HUES6 (cell line): ENCODE results near the gene IFNA7.
"Not testable (repeated sequence)": the region's sequence is repeated elsewhere in the genome, so short reads cannot be mapped to it uniquely, and the experiment has no call there.

Experiments
- H3K27ac ChIP-seq: 2 replicates; pipeline ENCODE4 v1.7.0; 2013; ENCODE audit warnings: low read depth, mild to moderate bottlenecking, low read length, inconsistent platforms
- H3K27me3 ChIP-seq: 2 replicates; pipeline ENCODE4 v1.6.1; 2013; ENCODE audit warnings: low read length; ENCODE audit not compliant: control insufficient read depth, insufficient read depth
- H3K36me3 ChIP-seq: 2 replicates; pipeline ENCODE4 v1.6.1; 2013; ENCODE audit warnings: low read length; ENCODE audit not compliant: control insufficient read depth, insufficient read depth
- H3K4me1 ChIP-seq: 2 replicates; pipeline ENCODE4 v1.6.1; 2013; ENCODE audit warnings: low read length; ENCODE audit not compliant: control insufficient read depth, insufficient read depth
- H3K4me3 ChIP-seq: 2 replicates; pipeline ENCODE4 v1.5.1; 2013; ENCODE audit warnings: low read depth, low read length
- H3K9ac ChIP-seq: one replicate; pipeline ENCODE4 v1.6.1; 2013; ENCODE audit warnings: mild to moderate bottlenecking, low read length
- H3K9me3 ChIP-seq: 2 replicates; pipeline ENCODE4 v1.6.1; 2013; ENCODE audit warnings: low read depth, low read length; ENCODE audit not compliant: control insufficient read depth, insufficient read depth

Gene IFNA7

DNA sequence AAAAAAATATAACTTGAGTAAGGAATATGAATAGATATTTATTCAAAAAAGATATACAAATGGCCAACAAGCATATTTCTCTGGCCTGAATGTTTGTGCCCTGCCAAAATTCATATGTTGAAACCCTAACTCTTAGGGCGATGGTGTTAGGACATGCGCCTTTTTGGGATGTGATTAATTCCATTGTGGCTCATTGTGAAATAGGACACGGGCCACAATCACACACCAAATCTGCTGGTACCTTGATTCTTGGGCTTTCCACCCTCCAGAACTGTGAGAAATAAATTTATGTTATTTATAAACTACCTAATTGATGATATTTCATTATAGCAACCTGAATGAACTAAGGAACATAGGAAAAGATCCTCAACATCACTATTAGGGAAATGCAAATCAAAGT lies 29.8 kb downstream of the IFNA7 start:
- Histone ChIP-seq H3K27ac (no peak overlapping the region), H3K9ac (no peak overlapping the region), H3K9me3 (no peaks in the 10 kb centered on the region), H3K4me3 (no peak overlapping the region), H3K27me3 (no peaks in the 10 kb centered on the region), H3K4me1 (no peaks in the 10 kb centered on the region), H3K36me3 (no peaks in the 10 kb centered on the region)

DNA sequence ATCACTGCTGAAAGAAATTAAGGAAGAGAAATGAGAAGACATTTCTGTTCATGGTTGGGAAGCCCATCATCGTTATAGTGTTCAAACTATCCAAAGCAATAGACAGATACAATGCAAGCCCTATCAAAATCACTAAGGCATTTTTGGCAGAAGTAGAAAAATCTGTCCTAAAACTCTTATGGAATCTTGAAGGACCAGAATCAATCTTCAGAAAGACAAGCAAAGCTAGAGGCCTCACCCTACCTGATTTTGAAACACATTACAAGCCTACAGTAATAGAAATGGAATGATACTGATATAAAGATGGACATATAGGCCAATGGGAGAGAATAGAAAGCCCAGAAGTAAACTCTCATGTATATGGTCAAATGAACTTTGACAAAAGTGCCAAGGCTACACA lies 30.7 kb downstream of the IFNA7 start:
- no peaks in the 10 kb centered on the region for H3K36me3 ChIP-seq
- no peaks in the 10 kb centered on the region for H3K27me3 ChIP-seq
- no peak overlapping the region for H3K27ac ChIP-seq
- no peaks in the 10 kb centered on the region for H3K9me3 ChIP-seq
- no peak overlapping the region for H3K9ac ChIP-seq
- H3K4me1 ChIP-seq: no peaks in the 10 kb centered on the region
- no peak overlapping the region for H3K4me3 ChIP-seq

DNA sequence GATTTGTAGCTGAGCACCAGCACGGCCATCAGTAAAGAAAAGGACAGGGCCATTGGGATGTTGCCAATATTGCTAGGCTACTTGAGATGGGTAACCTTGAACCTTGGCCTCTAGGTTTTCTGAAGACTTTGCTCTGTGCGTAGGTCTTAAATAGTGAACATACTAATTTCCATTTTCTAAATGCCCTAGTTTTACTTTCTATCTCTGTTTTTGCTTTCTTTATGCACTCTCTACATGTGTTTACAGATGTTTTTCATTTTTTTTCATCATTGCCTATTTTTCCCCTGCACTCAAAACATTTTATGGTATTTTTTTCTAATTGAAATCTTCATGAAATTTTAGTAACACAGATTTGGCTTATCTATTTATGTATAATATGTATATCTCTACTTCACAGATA lies 35.4 kb downstream of the IFNA7 start, which contains the start of gene IFNA21:
IFNA21 (minus strand) TSS at position 101 of the 400 bp plus-strand sequence; CDS start at position 53, 48 bp downstream.
- H3K27ac ChIP-seq, H3K36me3 ChIP-seq, H3K9me3 ChIP-seq, H3K27me3 ChIP-seq, H3K9ac ChIP-seq, H3K4me3 ChIP-seq, H3K4me1 ChIP-seq: not testable (repeated sequence)

DNA sequence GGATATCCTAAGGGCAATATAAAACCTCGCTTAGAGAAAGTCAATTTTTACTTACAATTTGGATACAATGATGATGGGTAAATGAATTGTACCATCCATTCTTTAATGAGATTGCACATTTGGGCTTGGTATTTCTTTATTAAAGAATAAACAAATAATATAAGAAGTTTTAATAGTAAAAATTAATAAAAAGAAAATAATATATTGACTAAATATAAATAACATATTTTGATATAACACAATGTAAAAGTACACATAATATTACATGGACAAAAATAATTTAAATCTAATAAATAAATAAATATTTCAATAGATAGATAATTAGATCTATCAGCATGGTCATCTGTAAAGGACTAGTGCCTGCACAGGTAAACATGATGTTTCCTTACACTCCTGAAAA lies 36.5 kb downstream of the IFNA7 start:
- no peaks in the 10 kb centered on the region for H3K9me3 ChIP-seq
- no peak overlapping the region for H3K27ac ChIP-seq
- no peaks in the 10 kb centered on the region for H3K4me1 ChIP-seq

DNA sequence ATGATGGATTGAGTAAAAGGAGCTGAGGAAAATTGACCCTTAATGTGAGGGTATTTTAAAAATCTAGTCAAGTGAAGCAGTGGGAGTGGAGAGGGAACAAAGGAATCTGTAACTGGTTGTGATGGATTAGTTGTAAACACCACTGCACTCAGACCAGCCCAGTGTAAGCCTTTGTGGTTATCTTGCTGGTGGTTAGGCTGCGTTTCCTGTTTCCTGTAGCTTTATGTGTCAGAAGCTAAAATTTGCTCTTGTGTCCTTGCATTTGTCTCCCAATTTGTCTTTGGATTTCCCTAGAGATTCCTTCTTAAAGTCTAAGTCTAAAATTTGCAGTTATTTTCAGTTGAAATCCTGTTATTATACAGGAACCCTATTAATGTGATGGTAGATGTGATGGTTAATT lies 41.8 kb downstream of the IFNA7 start:
- H3K27me3 ChIP-seq: no peaks in the 10 kb centered on the region
- H3K4me3 ChIP-seq: no peak overlapping the region
- H3K4me1 ChIP-seq: no peaks in the 10 kb centered on the region
- no peak overlapping the region for H3K9ac ChIP-seq
- no peaks in the 10 kb centered on the region for H3K36me3 ChIP-seq
- H3K27ac ChIP-seq: no peak overlapping the region
- no peaks in the 10 kb centered on the region for H3K9me3 ChIP-seq

More for the DNA sequence above, 36.5 kb downstream of the IFNA7 start:
- H3K4me3 ChIP-seq: no peak overlapping the region
- no peaks in the 10 kb centered on the region for H3K36me3 ChIP-seq
- no peaks in the 10 kb centered on the region for H3K27me3 ChIP-seq
- H3K9ac ChIP-seq: no peak overlapping the region

DNA sequence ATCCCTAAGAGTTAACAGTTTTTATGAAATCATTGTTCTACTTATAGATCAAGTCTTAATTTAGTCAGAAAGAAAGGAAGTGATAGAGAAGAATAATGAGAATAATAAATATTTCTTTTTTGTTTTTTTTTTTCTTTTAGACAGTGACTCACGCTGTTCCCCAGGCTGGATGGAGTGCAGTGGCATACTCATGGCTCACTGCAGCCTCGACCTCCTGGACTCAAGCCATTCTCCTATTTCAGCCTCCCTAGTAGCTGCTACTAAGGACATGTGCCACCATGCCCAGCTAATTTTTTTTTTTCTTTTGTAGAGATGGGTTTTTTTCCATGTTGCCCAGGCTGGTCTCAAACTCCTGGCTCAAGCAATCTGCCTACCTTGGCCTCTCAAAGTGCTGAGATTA lies 46.5 kb downstream of the IFNA7 start:
- no peaks in the 10 kb centered on the region for H3K36me3 ChIP-seq
- no peak overlapping the region for H3K9ac ChIP-seq
- H3K27me3 ChIP-seq: no peaks in the 10 kb centered on the region
- H3K4me1 ChIP-seq: no peaks in the 10 kb centered on the region
- no peak overlapping the region for H3K27ac ChIP-seq
- no peak overlapping the region for H3K4me3 ChIP-seq
- no peaks in the 10 kb centered on the region for H3K9me3 ChIP-seq

- no peaks in the 10 kb centered on the region for H3K4me1 ChIP-seq
- no peaks in the 10 kb centered on the region for H3K36me3 ChIP-seq
- no peaks in the 10 kb centered on the region for H3K27me3 ChIP-seq
- H3K4me3 ChIP-seq: no peak overlapping the region
- no peak overlapping the region for H3K27ac ChIP-seq
- no peaks in the 10 kb centered on the region for H3K9me3 ChIP-seq
- H3K9ac ChIP-seq: no peak overlapping the region
Observed at GRCh38 chr9:21154018-21154608, 47.9 kb downstream of the IFNA7 start.

DNA sequence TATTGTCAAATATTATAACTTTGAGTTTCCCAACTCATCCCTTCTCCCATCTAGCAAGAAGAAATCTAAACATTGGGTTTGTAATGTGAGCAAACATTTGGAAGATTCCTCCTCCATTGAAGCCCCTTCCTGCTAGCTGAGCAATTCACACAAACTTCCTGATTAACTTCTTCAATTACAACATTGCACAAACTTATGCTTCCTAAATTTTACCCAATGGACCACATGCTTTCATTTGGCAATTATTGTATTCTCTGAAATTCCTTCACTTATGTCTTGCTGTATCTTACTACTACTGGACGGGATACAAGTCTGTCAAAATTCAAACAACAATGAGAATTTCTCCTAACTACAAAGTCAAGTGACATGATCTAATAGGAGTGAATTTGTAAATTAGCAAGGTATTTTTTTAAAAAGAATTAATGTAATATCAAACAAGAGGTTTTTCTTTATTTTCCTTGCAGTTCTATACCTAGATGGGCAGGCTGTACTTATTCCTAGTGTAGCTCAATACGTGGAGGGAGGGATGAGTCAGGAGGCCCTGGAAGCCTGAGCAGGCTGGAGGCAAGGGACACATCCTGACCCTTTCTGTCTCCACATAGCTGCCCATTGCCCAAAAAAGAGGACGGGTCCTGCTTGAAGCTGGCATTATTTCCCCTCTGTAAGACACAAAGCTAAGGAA lies 48.5 kb downstream of the IFNA7 start:
- Histone ChIP-seq H3K9me3 (no peaks in the 10 kb centered on the region), H3K4me1 (no peaks in the 10 kb centered on the region), H3K27ac (no peak overlapping the region), H3K4me3 (no peak overlapping the region), H3K36me3 (no peaks in the 10 kb centered on the region), H3K9ac (no peak overlapping the region), H3K27me3 (no peaks in the 10 kb centered on the region)
